Measurements from ENCODE around the gene CLCN4.
A peak's percentile ranks its signal among the peaks of the same experiment; 100 is the strongest.

Gene CLCN4

GRCh38 chrX:10156199-10157031 is at the start of gene CLCN4:
Gene CLCN4, plus strand, starts transcription at chrX:10156975. Its CDS starts 28,058 bp downstream, at chrX:10185033.
- DNase-seq (ENCODE audit: low spot score): peak; percentile 52

DNA sequence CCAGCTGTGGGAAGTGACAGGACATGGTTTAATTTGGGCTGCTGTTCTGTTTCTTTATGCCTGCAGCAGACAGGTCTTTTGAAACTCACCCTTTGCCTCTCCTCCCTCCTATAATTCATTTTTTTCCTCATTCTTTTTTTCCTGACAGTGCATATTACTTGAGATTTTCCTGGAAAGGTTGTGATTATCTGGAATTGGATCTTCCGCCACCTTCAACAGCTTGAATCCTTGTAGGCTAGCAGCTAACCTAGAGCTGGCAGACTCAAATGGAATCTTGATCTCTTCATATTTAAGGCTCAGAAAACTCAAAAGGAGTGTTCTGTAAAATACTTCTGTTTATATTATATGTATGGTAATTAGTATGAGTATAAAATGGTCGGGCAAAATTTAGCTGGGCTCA is 49.3 kb upstream of the CLCN4 start:
- DNase-seq (ENCODE audit: low spot score): no peak

- DNase-seq (ENCODE audit: low spot score): no peak
Measured at GRCh38 chrX:10108288-10108687, 48.5 kb upstream of the CLCN4 start.

GRCh38 chrX:10109695-10110094 is 47.1 kb upstream of the CLCN4 start:
- no peak for DNase-seq (ENCODE audit: low spot score)

- no peak for DNase-seq (ENCODE audit: low spot score)
Measured at GRCh38 chrX:10110316-10110935, 46.3 kb upstream of the CLCN4 start.

DNA sequence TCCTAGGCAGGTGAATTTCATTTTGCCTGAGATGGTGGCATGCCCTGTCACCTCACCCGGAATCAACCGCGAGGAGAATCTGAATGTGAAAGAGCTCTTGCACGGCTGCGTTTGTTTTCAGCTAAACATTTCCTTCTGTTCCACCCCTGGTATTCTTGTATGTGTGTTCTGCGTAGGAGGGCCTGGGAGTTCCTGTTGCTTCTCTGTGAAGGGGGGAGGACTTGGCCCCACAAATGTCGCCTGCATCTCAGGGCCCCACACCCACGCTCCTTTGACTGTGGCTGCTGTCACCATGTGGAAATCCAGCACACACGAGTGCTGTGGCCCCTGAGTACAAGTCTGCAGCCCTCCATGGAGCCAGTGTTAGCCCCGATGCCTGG is 45.8 kb upstream of the CLCN4 start:
- no peak for DNase-seq (ENCODE audit: low spot score)

GRCh38 chrX:10111364-10112148 is 45.2 kb upstream of the CLCN4 start:
- DNase-seq (ENCODE audit: low spot score): no peak

GRCh38 chrX:10112510-10112909 is 44.3 kb upstream of the CLCN4 start:
- no peak for DNase-seq (ENCODE audit: low spot score)

DNA sequence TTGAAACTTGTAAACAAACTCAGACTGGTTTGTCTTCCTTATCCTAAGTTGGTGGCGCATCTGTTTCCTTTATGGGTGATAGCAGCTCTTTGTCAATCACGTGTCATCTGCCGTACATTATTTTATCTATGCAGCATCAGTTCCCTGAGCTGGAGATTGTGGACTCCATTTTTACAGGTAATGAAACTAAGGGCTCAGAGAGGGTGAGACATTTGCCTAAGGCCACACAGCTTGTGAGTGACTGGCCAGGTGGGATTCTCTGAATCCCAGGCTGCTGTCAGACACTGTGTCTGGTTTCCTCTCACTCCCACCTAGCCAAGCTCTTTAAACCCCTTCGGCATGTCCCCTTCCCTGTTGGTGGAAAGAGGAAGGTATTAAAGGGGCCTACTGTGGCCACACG is 41.7 kb upstream of the CLCN4 start:
- DNase-seq (ENCODE audit: low spot score): no peak

DNA sequence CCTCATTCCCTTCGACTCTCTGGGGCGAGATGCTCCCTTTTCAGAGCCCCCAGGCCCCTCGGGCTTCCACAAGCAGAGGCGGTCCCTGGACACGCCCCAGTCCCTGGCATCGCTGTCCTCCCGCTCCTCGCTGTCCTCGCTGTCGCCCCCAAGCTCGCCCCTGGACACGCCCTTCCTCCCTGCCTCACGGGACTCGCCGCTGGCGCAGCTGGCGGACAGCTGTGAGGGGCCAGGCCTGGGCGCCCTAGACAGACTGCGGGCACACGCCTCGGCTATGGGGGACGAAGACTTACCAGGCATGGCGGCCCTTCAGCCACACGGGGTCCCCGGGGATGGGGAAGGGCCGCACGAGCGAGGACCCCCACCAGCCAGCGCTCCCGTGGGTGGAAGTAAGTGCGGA is 39.5 kb upstream of the CLCN4 start:
- DNase-seq (ENCODE audit: low spot score): no peak

DNA sequence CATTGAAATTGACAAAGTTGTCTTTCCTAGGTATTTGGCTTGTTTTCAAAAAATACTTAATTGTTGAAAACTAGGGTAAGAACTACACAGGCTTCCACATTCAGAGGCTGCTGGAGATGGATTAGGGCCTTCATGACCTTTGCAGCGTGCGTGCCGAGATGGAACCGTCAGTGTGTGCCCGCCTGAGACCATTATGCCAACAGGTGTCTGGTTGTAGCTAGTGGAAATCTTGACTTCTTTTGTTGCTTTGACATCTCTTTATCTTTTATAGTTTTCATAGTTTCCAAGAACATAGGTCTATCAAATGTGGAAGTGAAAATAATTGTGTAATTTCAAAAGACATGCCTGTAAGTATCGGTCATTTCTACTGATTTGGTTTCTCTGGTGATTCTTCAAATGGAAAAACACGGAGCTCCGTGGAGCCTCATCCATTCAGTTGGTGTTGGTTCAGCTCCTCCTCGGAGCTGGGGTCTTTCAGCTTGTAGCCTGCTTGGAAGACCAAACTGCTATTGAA is 38.9 kb upstream of the CLCN4 start:
- DNase-seq (ENCODE audit: low spot score): no peak

- DNase-seq (ENCODE audit: low spot score): no peak
Measured at GRCh38 chrX:10118530-10118929, 38.2 kb upstream of the CLCN4 start.

DNA sequence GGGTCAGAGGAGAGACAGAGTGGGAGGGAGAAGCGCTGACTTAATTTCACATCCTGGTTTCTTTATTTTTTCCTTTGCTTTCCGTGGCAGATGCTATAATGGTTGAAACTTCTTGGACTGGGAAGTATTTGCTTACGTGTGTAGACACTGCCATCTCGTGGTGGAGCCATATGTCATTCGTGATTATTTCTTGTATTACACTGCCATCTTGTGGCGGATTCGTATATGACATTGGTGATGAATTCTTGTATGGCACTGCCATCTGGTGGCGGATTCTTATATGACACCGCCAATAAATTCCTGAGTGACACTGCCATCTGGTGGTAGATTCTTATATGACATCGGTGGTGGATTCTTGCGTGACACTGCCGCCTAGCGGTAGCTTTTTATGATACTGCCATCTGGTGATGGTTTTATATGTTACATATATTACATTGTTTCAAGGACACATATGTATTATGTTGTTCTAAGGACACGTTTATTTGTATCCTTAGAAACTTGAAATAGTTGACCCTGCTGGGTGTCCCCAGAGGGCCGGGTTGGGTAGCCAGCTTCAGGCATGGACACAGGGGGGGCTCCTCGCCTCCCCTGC is 37.3 kb upstream of the CLCN4 start:
- DNase-seq (ENCODE audit: low spot score): peak; percentile 60

DNA sequence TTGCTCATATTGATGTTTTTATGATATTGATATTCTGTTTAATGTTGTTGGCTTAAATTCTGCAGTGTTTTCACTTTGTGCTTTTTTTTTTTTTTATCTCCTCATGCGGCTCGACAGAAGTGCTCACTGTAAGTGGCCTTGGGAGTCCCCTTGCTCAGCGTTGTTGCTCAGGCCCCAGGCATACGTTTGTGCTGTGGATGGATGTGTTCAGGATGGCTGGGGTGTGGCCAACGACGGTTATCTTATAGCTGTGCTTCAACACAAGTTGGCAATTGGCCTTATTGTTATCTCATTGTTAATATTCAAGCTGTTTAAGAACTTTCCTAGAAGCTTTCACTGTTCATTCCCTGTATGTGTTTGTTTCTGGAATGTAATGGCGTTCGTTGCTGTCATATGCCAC is 36.4 kb upstream of the CLCN4 start:
- no peak for DNase-seq (ENCODE audit: low spot score)

DNA sequence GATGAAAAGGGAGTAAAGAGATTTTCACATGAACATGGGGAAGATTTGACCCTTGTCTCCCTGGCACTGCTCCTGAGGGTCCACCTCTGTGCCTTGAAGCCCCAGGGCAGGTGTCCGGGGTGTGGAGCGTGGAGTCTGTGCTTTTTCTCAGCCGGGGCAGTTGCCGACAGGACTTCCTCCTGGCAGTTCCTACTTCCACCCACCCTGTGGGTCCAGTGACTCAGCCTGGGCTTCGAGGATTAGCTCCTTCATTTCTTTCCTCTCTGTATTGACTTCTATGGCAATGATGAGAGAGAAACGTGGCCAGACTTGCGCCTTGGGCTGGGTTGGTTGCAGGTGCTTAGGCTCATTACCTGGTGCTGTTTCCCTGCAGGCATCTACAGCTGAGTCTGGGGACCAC is 35.9 kb upstream of the CLCN4 start:
- no peak for DNase-seq (ENCODE audit: low spot score)

DNA sequence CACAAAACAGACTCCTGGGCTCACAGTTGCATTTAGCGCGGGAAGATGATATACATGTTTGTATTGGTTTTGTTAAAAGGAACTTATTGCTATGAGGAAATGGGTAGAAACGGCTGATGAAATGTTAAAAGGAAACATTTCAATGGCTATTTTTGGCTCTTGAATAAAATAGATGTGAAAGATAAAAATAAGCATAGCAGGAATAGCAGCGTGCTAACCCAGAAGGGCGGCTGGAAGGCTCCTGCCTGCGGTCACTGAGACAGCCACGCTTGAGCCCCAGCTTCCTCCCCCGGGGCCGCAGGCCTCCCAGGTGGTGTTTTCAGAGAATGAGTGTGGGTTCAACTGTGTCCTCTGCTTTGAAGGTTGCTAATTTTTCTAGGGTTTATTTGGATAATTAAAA is 35.0 kb upstream of the CLCN4 start:
- peak; percentile 81 for DNase-seq (ENCODE audit: low spot score)

- DNase-seq (ENCODE audit: low spot score): no peak
Measured at GRCh38 chrX:10124506-10125247, 32.1 kb upstream of the CLCN4 start.

GRCh38 chrX:10125248-10125615 is 31.5 kb upstream of the CLCN4 start:
- DNase-seq (ENCODE audit: low spot score): no peak

DNA sequence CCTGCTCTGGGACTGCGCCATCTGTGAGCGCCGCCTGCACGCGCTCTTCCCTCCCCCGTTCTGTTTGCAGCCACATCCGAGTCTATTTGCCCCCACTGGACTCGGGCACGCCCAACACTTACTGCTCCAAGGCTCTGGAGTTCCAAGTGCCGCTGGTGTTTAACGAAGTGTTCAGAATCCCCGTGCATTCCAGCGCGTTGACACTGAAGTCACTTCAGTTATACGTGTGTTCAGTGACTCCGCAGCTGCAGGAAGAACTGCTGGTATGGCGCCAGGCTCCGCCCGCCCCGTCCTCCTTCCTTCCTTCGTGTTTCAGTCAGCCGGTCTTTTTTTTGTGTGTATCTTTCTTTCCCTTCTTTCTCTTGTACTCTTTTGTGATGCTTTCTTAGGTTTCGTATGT is 30.7 kb upstream of the CLCN4 start:
- DNase-seq (ENCODE audit: low spot score): no peak

- DNase-seq (ENCODE audit: low spot score): no peak
Measured at GRCh38 chrX:10126834-10127233, 29.9 kb upstream of the CLCN4 start.

GRCh38 chrX:10128386-10128785 is 28.4 kb upstream of the CLCN4 start:
- DNase-seq (ENCODE audit: low spot score): no peak

DNA sequence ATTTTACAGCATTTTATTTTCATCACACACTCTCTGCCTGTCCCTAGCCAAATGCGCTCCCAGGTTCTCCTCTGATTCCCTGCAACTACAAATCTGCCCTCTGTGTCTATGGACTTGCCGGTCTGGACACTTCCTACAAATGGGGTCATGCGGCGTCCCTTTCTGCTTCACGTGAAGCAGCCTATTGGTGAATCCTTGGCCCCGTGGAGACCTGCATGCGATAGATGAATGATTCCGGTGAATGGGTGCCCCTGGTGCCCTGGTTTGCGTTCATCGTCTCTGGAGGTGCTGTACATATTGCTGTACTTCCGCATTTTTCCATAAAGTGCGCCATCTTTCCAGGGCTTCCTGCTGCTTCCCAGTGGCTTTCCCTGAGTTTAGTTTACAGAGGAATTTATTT is 27.5 kb upstream of the CLCN4 start:
- no peak for DNase-seq (ENCODE audit: low spot score)
